Kidney (tissue), 14 donors: ENCODE measurements around the gene COL9A2. TPM values are rescaled to one million over a fixed set of nuclear protein-coding genes. Genes with fewer than 3 reads are reported as not detected.

ENCODE experiments used
- DNase-seq, 5 donors: peaks; one replicate each; pipeline ENCODE4 v3.0.0-alpha.2; 2013 to 2020
- FAIRE-seq: peaks from 2 replicates; lab custom pipeline; 2012; peaks lifted over from hg19 to GRCh38; lab: Jason Lieb, UNC
- H3K27ac ChIP-seq, 2 donors: one replicate each; pipeline ENCODE4 v1.7.0; 2013; ENCODE audit warnings: low read depth in 2 of 2, low read length in 2 of 2, inconsistent platforms in 1 of 2
- H3K27me3 ChIP-seq: one replicate; pipeline ENCODE4 v1.7.1; 2013; ENCODE audit warnings: low read length, inconsistent platforms; ENCODE audit not compliant: control insufficient read depth, insufficient read depth
- H3K36me3 ChIP-seq, 3 donors: one replicate each; pipeline versions ENCODE4 v1.7.0 to v1.7.1; 2013; ENCODE audit warnings: low read length in 3 of 3, control low read depth in 1 of 3, inconsistent platforms in 1 of 3; ENCODE audit not compliant: insufficient read depth in 3 of 3, control insufficient read depth in 2 of 3
- H3K4me1 ChIP-seq, 3 donors: one replicate each; pipeline versions ENCODE4 v1.7.0 to v1.7.1; 2013; ENCODE audit warnings: low read length in 3 of 3, inconsistent platforms in 1 of 3, low read depth in 1 of 3; ENCODE audit not compliant: control insufficient read depth in 2 of 3, insufficient read depth in 2 of 3
- H3K4me3 ChIP-seq, 3 donors: one replicate each; pipeline versions ENCODE4 v1.7.0 to v1.8.1; 2013; ENCODE audit warnings: low read length in 3 of 3, control low read depth in 1 of 3, inconsistent platforms in 1 of 3
- H3K9ac ChIP-seq, 3 donors: one replicate each; pipeline versions ENCODE4 v1.7.0 to v1.7.1; 2013; ENCODE audit warnings: low read length in 3 of 3, control low read depth in 1 of 3, inconsistent platforms in 1 of 3
- H3K9me3 ChIP-seq, 3 donors: one replicate each; pipeline versions ENCODE4 v1.7.0 to v1.7.1; 2013; ENCODE audit warnings: low read length in 3 of 3, control low read depth in 1 of 3, inconsistent platforms in 1 of 3; ENCODE audit not compliant: control insufficient read depth in 2 of 3, insufficient read depth in 1 of 3
- intact Hi-C: fragments of 100-400 bp; cut with DNase I; formaldehyde crosslinking; loops from one replicate; pipeline ENCODE4 v1.11.1; 2022
- polyA plus RNA-seq: library from polyadenylated mRNA; stranded (reverse); fragments of 350-450 nt; fragmentation: Illumina TruSeq; extraction: RNeasy Lipid Tissue Mini Kit (QIAGEN cat#74804); gene quantifications from one replicate; pipeline ENCODE4 v1.2.3, GENCODE V29; 2014; ENCODE audit warnings: low read depth, low replicate concordance; ENCODE audit not compliant: insufficient read depth
- total RNA-seq: library from RNA; stranded (reverse); fragmentation: NEBNext Ultra II Directional; extraction: Animal tissue kit (Norgen Biotek cat#: 25700); gene quantifications from one replicate; pipeline ENCODE4 v1.2.1, GENCODE V29; 2021
- TF ChIP-seq, protein P1 (sequence below): IDR thresholded peaks from 3 replicates; pipeline ENCODE4 v1.5.1; 2012; ENCODE audit warnings: mild to moderate bottlenecking, moderate library complexity, borderline replicate concordance; ENCODE audit not compliant: insufficient read depth; ENCODE audit errors: extremely low read depth
- donor health status: control.
- donor health status: control.
- donor health status: control.
- donor health status: control.
- donor health status: control.
- donor health status: DM: yes; HTN: yes; CAD: no.
- donor health status: Normal renal cell carcinoma (clear cell type).

COL9A2 gene
- total and polyA plus RNA-seq, 2 donors from 2014 or later, result 13.8 to 16.6 TPM

GRCh38 chr1:40265919-40266318 lies 51.2 kb downstream of the COL9A2 start:
- no peak overlapping the region for H3K27ac ChIP-seq
- H3K4me1 ChIP-seq, result peaks cover 0 to 6% (median 4%) of the 10 kb centered on the region in 3 donors
- peaks cover 8 to 29% (median 9%) of the 10 kb centered on the region in 3 donors for H3K36me3 ChIP-seq
- no peaks in the 10 kb centered on the region for H3K27me3 ChIP-seq
- DNase-seq (no peak), FAIRE-seq (no peak)
- no peak overlapping the region for H3K9ac ChIP-seq
- intact Hi-C loops, result no loop called here
- H3K9me3 ChIP-seq, result no peaks in the 10 kb centered on the region
- no peak overlapping the region for H3K4me3 ChIP-seq
- TF ChIP-seq, protein P1, sequence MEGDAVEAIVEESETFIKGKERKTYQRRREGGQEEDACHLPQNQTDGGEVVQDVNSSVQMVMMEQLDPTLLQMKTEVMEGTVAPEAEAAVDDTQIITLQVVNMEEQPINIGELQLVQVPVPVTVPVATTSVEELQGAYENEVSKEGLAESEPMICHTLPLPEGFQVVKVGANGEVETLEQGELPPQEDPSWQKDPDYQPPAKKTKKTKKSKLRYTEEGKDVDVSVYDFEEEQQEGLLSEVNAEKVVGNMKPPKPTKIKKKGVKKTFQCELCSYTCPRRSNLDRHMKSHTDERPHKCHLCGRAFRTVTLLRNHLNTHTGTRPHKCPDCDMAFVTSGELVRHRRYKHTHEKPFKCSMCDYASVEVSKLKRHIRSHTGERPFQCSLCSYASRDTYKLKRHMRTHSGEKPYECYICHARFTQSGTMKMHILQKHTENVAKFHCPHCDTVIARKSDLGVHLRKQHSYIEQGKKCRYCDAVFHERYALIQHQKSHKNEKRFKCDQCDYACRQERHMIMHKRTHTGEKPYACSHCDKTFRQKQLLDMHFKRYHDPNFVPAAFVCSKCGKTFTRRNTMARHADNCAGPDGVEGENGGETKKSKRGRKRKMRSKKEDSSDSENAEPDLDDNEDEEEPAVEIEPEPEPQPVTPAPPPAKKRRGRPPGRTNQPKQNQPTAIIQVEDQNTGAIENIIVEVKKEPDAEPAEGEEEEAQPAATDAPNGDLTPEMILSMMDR, result no peak

DNA sequence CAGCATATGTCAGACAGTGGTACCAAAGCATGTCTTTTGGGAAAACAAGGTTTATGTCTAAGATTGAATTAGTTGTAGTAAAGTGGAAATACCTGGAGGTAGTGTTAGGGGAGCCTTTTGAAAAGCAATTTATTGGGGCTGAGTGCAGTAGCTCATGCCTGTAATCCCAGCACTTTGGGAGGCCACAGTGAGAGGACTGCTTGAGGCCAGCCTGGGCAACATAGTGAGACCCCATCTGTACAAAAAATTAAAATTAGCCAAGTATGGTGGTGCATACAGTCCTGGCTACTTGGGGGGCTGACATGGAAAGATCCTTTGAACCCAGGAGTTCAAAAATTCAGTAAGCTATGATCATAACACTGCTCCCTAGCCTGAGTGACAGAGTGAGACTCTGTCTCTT lies 51.8 kb downstream of the COL9A2 start:
- TF ChIP-seq, protein P1, result no peak
- no peak for FAIRE-seq

GRCh38 chr1:40264354-40264781 lies 52.7 kb downstream of the COL9A2 start:
- FAIRE-seq (no peak), DNase-seq (no peak)
- no peak overlapping the region for H3K4me3 ChIP-seq
- H3K4me1 ChIP-seq, result peaks cover 0 to 6% (median 6%) of the 10 kb centered on the region in 3 donors
- TF ChIP-seq, protein P1, result no peak
- no peak overlapping the region for H3K9ac ChIP-seq
- peaks cover 5 to 18% (median 10%) of the 10 kb centered on the region in 3 donors for H3K36me3 ChIP-seq
- H3K9me3 ChIP-seq, result no peaks in the 10 kb centered on the region
- intact Hi-C loops, result no loop called here
- H3K27me3 ChIP-seq, result no peaks in the 10 kb centered on the region
- H3K27ac ChIP-seq, result no peak overlapping the region

More for the DNA sequence above, 51.8 kb downstream of the COL9A2 start:
- H3K36me3 ChIP-seq, result peaks cover 7 to 23% (median 13%) of the 10 kb centered on the region in 3 donors
- no peak overlapping the region for H3K27ac ChIP-seq
- no peaks in the 10 kb centered on the region for H3K9me3 ChIP-seq
- H3K9ac ChIP-seq, result no peak overlapping the region
- no peak overlapping the region for H3K4me3 ChIP-seq
- intact Hi-C loops, result no loop called here
- H3K4me1 ChIP-seq, result peaks cover 0 to 6% (median 4%) of the 10 kb centered on the region in 3 donors
- no peaks in the 10 kb centered on the region for H3K27me3 ChIP-seq
- no peak for DNase-seq

GRCh38 chr1:40258445-40258769 lies 58.7 kb downstream of the COL9A2 start:
- Histone ChIP-seq H3K9ac (peak overlapping the region; percentile 74 to 90 (median 85)), H3K27ac (peak overlapping the region; percentile 97 to 98), H3K27me3 (no peaks in the 10 kb centered on the region), H3K36me3 (peaks cover 2 to 10% (median 9%) of the 10 kb centered on the region in 3 donors), H3K9me3 (no peaks in the 10 kb centered on the region), H3K4me3 (peak overlapping the region; percentile 94 to 97 (median 97)), H3K4me1 (peaks cover 0 to 7% (median 6%) of the 10 kb centered on the region in 3 donors)
- intact Hi-C loops, result no loop called here
- TF ChIP-seq, protein P1, result no peak
- FAIRE-seq, result no peak
- no peak for DNase-seq
